Loucy (cell line): ENCODE results near the gene TMEM132D.

Source experiments
- H2AFZ ChIP-seq: fragments of 200-600 bp; sonication (generic); 2 replicates; pipeline ENCODE4 v1.6.0; 2016; ENCODE audit warnings: antibody characterized with exemption, mild to moderate bottlenecking, low read length, moderate library complexity
- H3F3A ChIP-seq: fragments of 200-600 bp; 2 replicates; pipeline ENCODE4 v1.6.0; 2016; ENCODE audit warnings: antibody characterized with exemption, low read depth, mild to moderate bottlenecking
- H3K27me3 ChIP-seq: fragments of 200-600 bp; sonication (generic); 2 replicates; pipeline ENCODE4 v1.6.1; 2014; ENCODE audit warnings: low read length, mild to moderate bottlenecking; ENCODE audit not compliant: insufficient read depth, poor library complexity, severe bottlenecking
- H3K36me3 ChIP-seq: fragments of 200-600 bp; sonication (generic); 2 replicates; pipeline ENCODE4 v1.6.1; 2016; ENCODE audit warnings: low read length; ENCODE audit not compliant: insufficient read depth
- H3K4me1 ChIP-seq: fragments of 200-600 bp; sonication (generic); 2 replicates; pipeline ENCODE4 v1.5.1; 2014; ENCODE audit warnings: low read length, mild to moderate bottlenecking; ENCODE audit not compliant: insufficient read depth, poor library complexity, severe bottlenecking
- H3K4me2 ChIP-seq: fragments of 200-600 bp; sonication (generic); 2 replicates; pipeline ENCODE4 v1.6.0; 2014; ENCODE audit warnings: antibody characterized with exemption, low read length, low read depth, mild to moderate bottlenecking; ENCODE audit not compliant: poor library complexity, severe bottlenecking
- H3K4me3 ChIP-seq: fragments of 200-600 bp; sonication (generic); 2 replicates; pipeline ENCODE4 v1.5.1; 2014; ENCODE audit warnings: low read length, mild to moderate bottlenecking, mixed read lengths; ENCODE audit not compliant: poor library complexity, severe bottlenecking
- H3K79me2 ChIP-seq: fragments of 200-600 bp; sonication (generic); 2 replicates; pipeline ENCODE4 v1.6.1; 2014; ENCODE audit warnings: low read length; ENCODE audit not compliant: insufficient read depth
- H3K9ac ChIP-seq: fragments of 200-600 bp; sonication (generic); 2 replicates; pipeline ENCODE4 v1.6.0; 2014; ENCODE audit warnings: mild to moderate bottlenecking, low read depth, low read length, moderate library complexity; ENCODE audit not compliant: poor library complexity, severe bottlenecking
- H3K9me2 ChIP-seq: fragments of 200-600 bp; sonication (generic); replicated peaks from 2 replicates; pipeline ENCODE4 v1.6.1; 2016; ENCODE audit warnings: low read depth, low read length, mixed read lengths
- H3K9me3 ChIP-seq: fragments of 200-600 bp; sonication (generic); 2 replicates; pipeline ENCODE4 v1.6.1; 2014; ENCODE audit warnings: mild to moderate bottlenecking, antibody characterized with exemption, low read length, low read depth; ENCODE audit not compliant: insufficient read depth
- H4K20me1 ChIP-seq: fragments of 200-600 bp; sonication (generic); 2 replicates; pipeline ENCODE4 v1.6.0; 2014; ENCODE audit warnings: antibody characterized with exemption, low read length, mild to moderate bottlenecking; ENCODE audit not compliant: insufficient read depth, poor library complexity, severe bottlenecking
- CTCF ChIP-seq: fragments of 200-600 bp; sonication (generic); conservative IDR thresholded peaks from 2 replicates; pipeline ENCODE4 v1.5.1; 2014; ENCODE audit warnings: mild to moderate bottlenecking, antibody characterized with exemption, low read length
- EZH2phosphoT487 ChIP-seq: fragments of 200-600 bp; IDR thresholded peaks from 2 replicates; pipeline ENCODE4 v1.6.1; 2018; ENCODE audit warnings: antibody characterized with exemption, mild to moderate bottlenecking, moderate library complexity, borderline replicate concordance

TMEM132D gene

DNA sequence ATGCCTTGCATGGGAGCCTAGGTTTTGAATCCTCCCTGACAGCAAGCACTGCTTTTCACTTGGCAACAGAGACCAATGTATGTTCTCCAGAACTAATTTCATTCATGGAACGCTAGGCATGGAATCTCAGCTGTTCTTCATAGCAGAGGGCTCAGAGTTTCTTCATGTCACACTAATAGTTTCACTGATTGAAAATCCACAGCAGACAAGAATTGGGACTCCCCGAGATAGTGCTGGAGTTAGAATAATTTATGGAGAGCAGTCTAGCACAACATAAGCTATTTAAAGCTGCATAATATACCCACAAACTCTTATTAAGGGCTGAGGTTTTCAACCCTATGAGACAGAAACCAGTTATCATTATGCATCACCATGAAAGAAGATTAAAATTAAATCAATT is 342.5 kb downstream of the TMEM132D start:
- H3K4me2 ChIP-seq = no peak overlapping the region
- H3F3A ChIP-seq = no peaks in the 10 kb centered on the region

DNA sequence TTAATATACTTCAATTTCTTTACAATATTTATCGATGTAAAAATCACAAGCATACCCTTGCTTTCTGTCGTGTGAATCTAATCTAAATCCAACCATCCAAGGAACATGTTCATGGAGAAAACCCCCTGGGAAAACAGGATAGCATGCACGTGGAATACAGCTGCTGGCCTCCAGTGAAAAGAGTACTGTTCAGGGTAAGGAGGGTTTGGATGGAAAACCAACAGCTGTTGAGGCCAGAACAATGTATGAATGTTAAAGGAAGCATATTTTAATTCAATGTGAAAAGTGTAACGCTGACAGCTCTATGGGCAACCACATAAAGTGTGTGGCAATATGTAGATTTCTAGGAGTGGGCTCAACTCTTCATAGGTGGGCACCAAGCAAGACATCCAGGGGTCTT is 344.0 kb downstream of the TMEM132D start:
- Histone ChIP-seq H3K79me2 (no peaks in the 10 kb centered on the region), H3K9me3 (no peaks in the 10 kb centered on the region), H3F3A (no peaks in the 10 kb centered on the region), H3K4me1 (no peaks in the 10 kb centered on the region), H3K9ac (no peak overlapping the region), H3K9me2 (no peaks in the 10 kb centered on the region), H4K20me1 (no peaks in the 10 kb centered on the region), H2AFZ (no peak overlapping the region), H3K27me3 (no peaks in the 10 kb centered on the region), H3K4me3 (no peak overlapping the region), H3K4me2 (no peak overlapping the region), H3K36me3 (no peaks in the 10 kb centered on the region)
- no peak for TF ChIP-seq EZH2phosphoT487
- no peak for TF ChIP-seq CTCF

More for the DNA sequence above, 342.5 kb downstream of the TMEM132D start:
- no peaks in the 10 kb centered on the region for H3K9me2 ChIP-seq
- no peak overlapping the region for H3K9ac ChIP-seq
- no peak overlapping the region for H3K4me3 ChIP-seq
- no peaks in the 10 kb centered on the region for H3K36me3 ChIP-seq
- no peak for TF ChIP-seq EZH2phosphoT487
- TF ChIP-seq CTCF = no peak
- H3K27me3 ChIP-seq = no peaks in the 10 kb centered on the region
- no peaks in the 10 kb centered on the region for H3K9me3 ChIP-seq
- no peak overlapping the region for H2AFZ ChIP-seq
- no peaks in the 10 kb centered on the region for H3K79me2 ChIP-seq
- H4K20me1 ChIP-seq = no peaks in the 10 kb centered on the region
- H3K4me1 ChIP-seq = no peaks in the 10 kb centered on the region

DNA sequence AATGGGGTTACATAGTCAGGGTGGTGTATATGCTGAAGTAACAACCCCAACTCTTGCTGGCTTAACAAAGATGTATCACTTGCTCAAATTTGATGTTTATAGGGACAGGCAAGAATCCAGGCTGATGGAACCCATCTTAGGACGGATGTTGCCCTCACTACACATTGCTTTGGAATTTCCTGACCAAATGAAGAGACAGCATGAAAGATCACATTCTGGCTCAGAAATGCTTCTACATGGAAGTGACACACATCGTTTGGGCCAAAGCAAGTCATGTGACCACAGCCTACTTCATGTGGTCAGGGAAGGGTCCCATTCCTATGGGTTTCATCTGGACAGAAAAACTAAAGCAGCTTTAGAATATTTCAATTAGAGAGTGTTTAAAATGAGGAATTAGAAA is 345.8 kb downstream of the TMEM132D start:
- Histone ChIP-seq H3K4me1 (no peaks in the 10 kb centered on the region), H3K9me2 (no peaks in the 10 kb centered on the region), H4K20me1 (no peaks in the 10 kb centered on the region), H3K36me3 (no peaks in the 10 kb centered on the region), H3K79me2 (no peaks in the 10 kb centered on the region), H3K9me3 (no peaks in the 10 kb centered on the region; the same call in 1 of the 2 replicates), H2AFZ (no peak overlapping the region), H3K4me3 (no peak overlapping the region), H3K9ac (no peak overlapping the region), H3K27me3 (no peaks in the 10 kb centered on the region), H3K4me2 (no peak overlapping the region), H3F3A (no peaks in the 10 kb centered on the region)
- TF ChIP-seq CTCF = no peak
- no peak for TF ChIP-seq EZH2phosphoT487
